GM18861 (cell line): ENCODE results near the gene SLF1.
"Not testable (repeated sequence)": the region's sequence is repeated elsewhere in the genome, so short reads cannot be mapped to it uniquely, and the experiment has no call there.

Experiments used
- ATAC-seq: cut with Tn5 transposase; IDR thresholded peaks from one replicate; pipeline ENCODE4 v1.9.1; 2021; ENCODE audit not compliant: unreplicated experiment

SLF1 gene

DNA sequence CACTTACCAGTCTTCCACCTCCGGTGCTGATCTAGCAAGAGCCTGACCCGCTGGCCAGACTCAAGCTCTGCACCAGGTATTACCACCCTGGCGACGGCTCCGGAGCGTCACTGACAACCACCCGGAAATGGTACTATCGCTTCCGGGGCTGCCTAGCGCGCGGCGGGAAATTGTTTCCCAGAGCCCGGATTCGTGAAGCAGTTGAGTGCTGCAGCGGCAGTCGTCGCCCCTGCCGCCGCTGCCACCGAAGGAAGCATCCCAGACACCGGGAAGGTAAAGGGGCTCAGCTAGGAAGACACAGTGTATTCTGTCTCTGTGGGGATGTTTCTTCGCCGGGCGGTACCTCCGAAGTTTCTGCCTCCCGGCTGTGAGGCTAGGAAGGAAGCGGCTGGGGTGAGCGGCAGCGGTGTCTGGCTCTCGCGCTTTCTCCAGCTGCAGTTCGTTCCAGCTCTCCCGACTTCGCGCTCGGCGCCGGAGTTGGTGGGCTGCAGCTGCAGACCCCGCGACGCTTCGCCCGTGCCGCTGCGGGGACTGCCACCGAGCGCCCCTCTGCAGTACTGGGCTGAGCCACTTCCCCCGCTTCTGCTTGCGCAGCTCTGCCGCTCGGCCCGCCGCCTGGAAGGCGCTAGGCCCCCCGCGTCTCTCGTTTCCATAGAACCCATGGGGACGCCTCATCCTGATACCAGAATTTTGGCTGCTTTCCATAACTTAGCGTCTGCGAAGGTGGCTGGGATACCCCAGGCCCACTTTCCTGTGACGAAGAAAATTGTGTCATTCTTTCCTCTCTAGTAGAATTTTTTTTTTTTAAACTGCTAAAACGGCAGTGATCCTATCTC is at the start of gene SLF1, which contains the start of gene KIAA0825:
SLF1 (plus strand) TSS at position 177 of the 836 bp plus-strand sequence. CDS start 10,142 bp downstream, outside the sequence.
KIAA0825 (minus strand) TSS at position 112 of the 836 bp plus-strand sequence. CDS start 81,478 bp downstream, outside the sequence.
- ATAC-seq = peak; percentile 92

DNA sequence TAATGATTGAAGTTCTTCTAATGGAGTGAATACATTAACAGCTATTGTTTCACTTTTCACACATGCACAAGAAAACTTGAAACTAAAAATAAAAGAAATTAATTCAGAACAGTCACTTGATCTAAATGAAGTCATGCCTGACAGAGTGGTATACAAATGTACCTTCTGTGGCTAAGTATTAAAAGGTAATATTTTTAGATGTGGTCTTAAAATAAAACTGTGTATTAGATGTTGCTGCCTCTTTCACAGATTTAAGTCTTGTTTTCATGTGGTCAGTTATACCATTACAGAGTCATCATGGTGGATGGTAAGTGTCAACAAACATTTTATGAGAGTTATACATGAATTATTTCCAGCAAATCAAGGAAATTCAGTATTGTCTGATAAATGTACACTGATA is 47.1 kb upstream of the SLF1 start:
- ATAC-seq = peak; percentile 46

DNA sequence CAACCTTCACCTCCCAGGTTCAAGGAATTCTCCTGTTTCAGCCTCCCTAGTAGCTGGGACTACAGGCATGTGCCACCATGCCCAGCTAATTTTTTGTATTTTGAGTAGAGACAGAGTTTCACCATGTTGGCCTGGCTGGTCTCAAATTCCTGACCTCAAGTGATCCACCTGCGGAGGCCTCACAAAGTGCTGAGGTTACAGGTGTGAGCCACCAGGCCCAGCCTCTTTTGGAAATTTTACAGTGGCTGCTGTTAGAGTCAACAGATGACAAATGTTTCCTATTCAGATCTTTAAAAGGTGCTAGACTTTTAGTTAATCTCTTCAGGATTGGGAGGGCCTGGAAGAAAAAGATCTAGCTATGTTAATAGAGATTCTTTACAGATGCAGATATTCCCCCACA is 45.1 kb upstream of the SLF1 start:
- not testable (repeated sequence) for ATAC-seq

DNA sequence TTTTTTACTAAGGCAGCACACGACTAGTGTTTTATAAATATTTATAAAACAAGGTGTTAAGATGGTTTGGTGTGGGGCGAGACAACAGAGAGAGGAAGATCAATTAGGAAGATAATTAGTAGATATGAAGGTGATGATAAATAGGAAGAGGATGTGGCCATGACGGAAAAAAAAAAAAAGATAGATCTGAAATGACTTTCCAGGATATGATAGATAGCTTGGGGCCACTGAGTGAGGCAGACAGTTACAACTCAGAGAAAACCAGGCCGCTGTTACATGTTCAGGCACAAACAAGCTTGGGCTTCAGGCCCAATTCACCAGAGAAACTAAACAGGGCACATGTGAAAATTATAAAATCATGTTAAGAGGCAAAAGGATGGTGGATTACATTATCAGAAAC is 43.3 kb upstream of the SLF1 start:
- no peak for ATAC-seq

DNA sequence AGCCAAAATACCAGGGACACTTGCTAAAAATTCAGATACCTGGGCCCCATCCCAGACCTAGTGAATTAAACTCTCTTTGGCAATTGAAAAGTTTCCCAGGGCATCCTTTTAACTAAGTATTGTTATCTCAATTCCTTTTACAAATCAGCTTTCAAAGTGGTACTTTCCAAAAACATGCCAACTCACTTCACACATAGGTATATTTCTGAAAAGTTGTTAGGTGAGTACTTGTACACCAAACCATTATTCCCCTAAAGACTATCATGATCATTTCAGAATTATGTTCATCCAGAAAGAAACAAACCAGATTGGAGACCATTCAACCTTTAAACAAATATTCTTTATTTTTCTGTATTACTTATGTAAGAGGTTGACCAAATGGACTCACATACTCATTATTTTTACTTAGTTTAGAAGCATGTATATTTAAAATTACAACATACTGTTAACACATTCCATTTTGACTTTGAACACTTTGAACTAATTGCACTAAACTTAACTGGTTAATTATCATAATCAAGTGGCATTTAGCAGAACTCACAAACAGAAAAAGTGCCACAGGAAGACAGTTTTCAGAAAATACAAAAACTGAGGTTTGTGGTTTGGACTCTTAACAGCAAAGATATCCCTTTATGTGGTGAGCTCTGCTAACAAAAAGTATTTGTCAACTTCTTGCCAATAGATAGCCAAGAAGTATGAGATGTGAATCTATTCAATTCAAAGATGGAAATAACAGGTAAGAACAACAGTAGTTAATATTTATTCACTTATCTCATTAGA is 40.8 kb upstream of the SLF1 start:
- ATAC-seq = peak; percentile 85

DNA sequence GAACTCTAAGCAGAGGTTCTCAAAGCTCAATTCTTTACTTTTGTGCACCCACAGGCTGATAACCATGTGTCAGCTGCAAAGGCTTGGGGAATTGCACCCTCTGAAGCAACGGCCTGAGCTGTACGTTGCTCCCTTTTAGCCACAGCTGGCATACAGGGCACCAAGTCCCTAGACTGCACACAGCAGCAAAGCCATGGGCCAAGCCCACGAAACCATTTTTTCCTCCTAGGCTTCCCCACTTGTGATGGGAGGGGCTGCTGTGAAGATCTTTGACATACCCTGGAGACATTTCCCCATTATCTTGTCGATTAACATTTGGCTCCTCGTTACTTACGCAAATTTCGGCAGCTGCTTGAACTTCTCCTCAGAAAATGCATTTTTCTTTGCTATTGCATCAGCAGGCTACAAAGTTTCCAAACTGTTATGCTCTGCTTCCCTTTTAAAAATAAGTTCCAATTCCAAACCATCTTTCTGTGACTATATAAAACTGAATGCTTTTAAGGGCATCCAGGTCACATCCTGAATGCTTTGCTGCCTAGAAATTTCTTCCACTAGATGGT is 23.1 kb upstream of the SLF1 start:
- ATAC-seq = no peak

DNA sequence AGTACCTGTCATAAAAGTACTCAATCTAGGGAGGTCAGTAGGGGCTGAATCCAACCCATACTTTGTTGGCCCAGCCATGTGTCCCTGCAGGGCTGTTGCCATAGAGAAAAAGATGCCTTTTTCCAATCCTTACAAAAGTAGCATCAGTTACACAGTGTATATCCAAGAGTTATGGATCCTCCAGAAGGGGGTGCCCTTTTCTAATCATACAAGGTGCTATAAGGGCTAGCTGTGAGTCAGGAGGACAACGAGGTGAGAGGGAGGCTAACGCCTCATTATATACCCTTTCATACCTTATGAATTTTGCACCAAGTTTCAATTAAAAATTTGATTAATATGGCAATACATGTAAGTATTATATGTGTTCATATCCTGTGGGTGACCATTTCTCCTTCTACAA is 4.9 kb upstream of the SLF1 start:
- no peak for ATAC-seq

DNA sequence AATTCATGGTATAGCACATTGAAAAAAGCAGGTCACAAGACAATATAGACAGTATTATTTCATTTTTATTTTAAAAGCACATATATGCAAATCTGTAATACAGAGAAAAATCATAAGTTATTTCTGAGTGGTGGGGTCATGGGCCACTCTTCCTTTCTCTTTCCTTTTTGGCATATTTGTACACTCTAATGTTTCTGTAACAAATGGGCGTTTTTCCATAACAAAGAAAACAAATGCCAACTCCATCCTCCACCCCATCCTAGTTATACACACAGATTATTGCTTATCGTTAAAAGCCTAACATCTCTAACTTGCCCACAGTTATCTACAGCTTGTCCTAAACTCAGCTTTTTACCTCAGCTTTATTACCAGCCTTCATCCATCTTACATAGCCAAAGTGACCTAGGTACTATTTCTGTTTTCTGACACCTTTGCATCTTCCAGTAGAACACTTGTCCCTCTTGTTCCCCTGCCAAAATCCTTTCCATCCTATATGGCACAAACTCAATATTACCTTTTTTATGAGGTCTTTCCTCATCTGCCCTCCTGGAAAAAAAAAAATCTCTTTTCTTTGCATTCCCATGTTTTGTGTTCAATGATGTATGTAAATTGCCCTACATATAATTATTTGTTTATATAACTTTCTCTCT is 4.2 kb upstream of the SLF1 start:
- no peak for ATAC-seq

DNA sequence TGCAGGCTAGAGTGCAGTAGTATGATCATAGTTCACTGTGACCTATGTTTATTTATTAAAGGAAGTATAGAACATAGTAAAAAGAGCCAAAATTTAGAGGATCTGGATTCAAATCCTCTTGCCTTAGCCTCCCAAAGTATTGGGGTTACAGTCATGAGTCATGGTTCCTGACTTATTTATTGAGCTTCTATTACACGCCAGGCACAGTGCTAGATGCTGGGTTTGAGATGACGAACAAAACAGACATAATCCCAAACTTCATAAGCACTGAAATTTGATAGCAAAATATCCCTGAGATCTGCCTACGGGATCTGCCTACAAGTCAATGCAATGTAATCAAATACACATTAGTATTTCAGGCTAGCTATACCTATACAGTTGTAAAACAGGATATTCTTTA is 2.6 kb upstream of the SLF1 start:
- ATAC-seq = no peak

DNA sequence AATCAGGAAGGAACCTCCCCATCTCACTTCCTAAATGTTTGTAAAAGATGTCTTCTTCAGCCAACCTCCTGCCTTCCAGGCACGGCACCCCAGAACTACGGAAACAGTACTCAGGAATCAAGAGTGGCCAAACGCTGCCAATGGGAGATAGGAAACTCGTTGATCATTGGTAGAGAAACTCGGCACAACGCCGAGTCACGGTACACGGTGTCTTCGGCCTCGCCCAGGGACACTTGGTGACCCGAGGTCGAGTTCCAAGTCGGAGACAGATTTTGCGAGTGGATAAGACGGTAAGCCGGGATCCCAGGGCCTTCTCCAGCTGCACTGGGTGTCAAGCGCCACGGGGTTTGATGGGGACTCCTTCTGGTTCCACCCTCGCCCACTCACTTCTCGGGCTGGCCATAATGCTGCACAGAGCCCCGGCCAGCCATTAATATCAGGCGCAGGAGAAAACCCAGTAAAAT is 408 bp upstream of the SLF1 start:
- peak; percentile 5 for ATAC-seq

DNA sequence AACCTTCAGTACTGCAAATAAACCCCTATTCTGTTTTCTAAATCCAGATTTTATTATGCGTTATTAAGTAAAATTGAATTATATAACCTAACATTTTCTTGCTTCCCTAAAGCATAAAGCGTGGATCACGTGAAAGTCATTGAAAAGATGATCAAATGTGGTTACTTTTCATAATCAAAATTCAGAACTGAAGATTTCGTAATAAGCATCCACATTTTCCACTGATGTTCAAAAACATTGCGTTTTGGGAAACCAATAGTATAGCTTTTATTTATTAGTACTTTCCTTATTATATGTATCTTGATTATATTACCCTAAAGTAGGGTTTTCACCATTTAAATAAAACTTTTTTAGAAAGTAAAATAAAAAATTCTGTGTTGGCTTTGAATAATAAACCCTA is 1.8 kb downstream of the SLF1 start:
- no peak for ATAC-seq

DNA sequence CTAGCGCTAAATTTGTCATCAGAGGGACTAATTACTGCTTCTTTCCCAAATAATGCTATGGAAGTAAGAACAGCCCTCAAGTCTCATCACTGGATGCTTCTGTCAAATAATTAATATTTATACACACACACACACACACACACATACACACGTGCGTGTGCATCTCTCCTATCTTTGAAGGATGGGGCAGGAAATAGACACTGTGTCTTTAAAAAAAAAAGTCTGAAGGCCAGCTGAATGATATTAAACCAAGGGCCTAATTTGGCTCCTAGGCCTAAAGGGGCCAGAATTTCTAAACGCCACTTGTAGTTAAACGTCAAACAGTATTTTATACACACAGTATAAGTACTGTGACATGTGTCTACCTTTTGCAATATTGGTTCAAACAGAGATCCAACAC is 3.3 kb downstream of the SLF1 start:
- ATAC-seq = no peak

DNA sequence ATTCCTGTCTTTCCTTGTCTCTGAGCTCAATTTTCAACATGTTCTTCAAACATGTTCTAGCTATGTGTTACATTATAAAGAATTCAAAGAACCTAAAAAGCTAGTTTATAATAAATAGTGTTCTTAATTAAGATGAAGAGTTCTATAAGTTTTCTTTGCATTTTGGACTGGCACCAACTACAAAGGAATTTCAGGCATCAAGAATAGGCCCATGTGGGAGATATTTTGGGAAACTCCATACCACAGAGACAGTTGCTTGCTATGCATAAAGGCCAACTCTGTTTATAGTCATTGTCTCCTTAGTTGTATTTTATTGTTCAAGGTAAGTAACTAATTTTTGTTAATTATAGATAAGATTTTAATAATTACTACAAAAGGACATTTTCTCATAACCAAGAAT is 4.5 kb downstream of the SLF1 start:
- ATAC-seq = no peak

DNA sequence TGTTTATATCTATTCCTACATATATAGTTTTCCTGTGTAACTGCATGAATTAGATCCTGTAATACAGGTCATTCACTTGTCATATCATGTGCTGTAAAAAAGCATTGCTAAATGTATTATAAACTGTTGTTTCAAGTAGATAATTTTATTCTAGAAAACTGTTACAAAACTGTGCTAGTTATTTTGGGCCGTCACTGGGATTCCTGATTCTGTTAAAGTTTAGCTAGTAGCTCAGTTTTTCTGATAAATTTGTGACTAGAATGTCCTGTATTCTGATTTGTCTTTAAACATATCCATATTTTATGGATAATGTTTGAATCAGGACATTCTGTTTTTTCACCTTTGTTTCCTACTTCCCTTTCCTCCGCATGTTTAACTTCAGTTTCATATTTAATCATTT is 5.4 kb downstream of the SLF1 start:
- no peak for ATAC-seq

DNA sequence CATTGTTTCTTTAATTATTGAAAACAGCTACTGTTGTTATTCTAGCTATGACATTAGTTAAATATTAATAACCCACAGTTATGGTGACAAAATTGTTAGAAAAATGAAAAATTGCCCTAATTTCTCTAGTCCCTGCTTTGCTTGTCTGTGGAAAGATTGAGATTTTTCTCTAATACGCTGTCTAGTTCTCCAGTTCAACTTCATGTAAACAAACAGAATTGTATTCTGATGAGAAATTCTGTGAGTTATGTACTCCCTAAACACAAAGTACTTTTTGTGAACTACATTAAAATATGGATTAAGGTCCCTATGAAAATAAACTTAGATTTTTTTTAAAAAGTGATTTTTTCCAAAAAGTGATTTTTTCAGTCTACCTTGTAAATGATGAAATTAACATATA is 8.7 kb downstream of the SLF1 start:
- no peak for ATAC-seq

DNA sequence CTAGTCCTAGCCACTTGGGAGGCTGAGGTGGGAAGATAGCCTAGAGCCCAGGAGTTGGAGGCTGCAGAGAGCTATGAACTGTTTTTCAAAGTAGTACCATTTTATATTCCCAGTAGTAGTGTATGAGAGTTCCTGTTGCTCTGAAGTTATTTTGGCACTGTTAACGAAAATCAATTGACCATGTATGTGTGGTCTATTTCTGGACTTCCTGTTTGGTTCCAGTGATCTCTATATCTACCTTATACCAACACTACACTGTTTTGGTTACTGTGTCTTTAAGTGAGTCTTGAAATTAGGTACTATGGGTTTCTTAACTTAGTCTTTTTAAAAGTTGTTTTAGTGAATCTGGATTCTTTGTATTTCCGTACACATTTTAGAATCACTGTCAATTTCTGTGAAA is 13.6 kb downstream of the SLF1 start:
- peak; percentile 97 for ATAC-seq

DNA sequence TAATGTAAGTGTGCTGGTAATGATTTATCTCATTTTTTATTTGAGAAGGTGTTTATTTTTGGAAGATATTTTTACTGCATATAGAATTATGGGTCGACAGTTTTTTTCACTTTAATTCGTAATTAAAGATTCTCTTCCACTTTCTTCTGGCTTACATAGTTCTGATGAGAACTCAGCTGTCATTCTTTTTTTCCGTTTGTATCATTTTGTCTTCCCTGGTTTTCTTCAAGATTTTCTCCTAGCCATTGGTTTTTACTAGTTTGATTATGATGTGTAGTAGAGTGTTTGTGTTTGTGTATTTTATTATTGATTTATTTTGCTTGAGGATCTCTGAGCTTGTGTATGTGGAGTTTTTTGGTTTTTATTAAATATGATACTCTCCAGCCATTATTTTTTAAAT is 21.7 kb downstream of the SLF1 start:
- no peak for ATAC-seq

DNA sequence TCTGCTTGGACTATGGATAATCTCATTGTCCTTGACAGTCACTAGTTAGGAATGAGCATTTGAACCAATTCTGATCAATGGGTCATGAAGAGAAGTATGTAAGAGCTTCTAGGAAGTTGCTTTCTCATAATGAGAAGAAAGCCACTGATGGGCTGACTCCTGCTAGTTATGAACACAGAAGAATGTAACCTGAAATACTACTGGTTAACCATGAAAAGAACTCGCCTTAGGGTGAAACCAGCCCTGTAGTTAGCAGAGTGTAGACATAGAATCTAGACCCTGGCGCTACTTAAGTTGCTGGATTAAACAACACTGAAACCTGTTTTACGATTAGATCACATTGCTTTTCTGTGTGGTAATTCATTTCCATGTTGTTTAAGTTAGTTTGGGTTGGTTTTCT is 26.6 kb downstream of the SLF1 start:
- no peak for ATAC-seq

DNA sequence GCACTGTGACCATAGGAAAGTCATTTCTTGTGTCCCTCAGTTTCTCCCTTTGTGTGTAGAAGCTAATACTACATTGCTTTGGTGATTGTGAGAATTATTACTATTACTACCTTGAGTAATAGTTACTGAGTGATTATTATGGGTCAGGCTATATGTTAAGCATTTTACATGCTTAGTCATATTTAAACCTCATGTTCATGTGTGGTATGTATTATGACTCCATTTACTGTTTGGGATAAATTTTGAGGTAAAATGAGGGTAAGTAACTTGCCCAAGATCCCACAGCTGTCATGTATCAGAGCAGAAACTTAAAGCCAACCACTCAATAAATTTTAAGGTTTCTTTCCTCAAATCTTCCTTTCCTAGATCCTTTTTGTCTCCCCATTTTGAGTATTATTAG is 28.3 kb downstream of the SLF1 start:
- ATAC-seq = no peak

DNA sequence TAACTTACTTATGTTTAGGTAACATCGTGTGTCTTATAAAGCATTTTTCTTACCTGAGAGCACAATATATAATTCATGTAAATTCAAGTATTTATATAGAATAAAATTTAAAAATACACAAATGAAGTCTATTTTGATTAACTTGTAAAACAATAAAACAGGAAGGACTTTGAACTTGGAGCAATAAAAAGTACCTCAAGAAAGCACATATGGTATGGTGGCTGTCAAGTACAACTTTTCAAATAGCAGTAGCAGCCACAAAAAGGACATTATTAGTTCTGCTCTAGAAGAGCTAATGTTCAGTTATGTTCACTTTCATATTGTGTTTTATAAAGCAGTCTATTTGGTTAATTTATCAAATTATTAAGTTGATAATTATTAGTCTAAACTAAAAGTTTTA is 31.4 kb downstream of the SLF1 start:
- no peak for ATAC-seq

DNA sequence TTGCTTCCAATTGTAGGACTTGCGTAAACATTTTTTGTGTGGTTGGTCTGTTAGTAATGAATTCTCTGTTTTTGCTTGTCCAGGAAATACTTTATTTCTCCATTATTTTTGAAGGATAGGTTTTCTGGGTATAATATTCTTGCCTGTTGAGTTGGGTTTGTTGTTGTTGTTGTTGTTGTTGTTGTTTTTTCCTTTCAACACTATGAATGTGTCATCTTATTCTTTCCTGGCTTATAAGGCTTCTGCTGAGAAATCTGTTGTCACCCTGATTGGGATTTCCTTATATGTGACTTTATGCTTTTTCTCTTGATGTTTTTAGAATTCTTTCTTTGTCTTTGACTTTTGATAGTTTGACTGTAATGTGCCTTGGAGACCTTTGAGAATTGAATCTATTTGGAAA is 39.8 kb downstream of the SLF1 start:
- ATAC-seq = no peak
